HG03108 (cell line): ENCODE data around the gene PFKFB2.

Experiments used
- ATAC-seq: cut with Tn5 transposase; IDR thresholded peaks from one replicate; pipeline ENCODE4 v1.9.1; 2021; ENCODE audit warnings: moderate library complexity; ENCODE audit not compliant: unreplicated experiment

The PFKFB2 gene

GRCh38 chr1:207052911-207053769 is at the start of gene PFKFB2:
Gene PFKFB2 (plus strand): TSS chr1:207053275. CDS start chr1:207054718, 1,443 bp downstream.
- peak; percentile 70 for ATAC-seq

GRCh38 chr1:207004931-207005830 is 47.9 kb upstream of the PFKFB2 start:
- no peak for ATAC-seq

DNA sequence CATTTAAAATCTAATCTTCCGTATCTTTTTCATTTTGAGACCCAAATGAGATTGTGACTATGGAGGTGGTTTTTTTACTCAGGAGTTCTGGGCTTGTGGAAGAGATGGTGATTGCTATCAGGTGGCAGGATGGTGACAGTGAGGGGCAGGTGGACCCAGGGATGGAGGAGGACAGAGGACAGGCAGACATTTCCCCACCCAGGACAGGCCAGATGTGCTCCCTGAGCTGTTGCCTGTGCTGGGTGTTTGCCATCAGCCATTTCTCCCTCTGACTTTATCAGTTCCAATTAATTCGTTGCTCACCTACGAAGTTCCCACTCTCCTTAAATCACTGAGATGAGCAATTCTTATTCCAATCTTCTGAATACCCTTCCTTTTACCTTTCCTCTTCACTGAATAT is 47.0 kb upstream of the PFKFB2 start:
- no peak for ATAC-seq

GRCh38 chr1:207006914-207007313 is 46.2 kb upstream of the PFKFB2 start:
- ATAC-seq: no peak

DNA sequence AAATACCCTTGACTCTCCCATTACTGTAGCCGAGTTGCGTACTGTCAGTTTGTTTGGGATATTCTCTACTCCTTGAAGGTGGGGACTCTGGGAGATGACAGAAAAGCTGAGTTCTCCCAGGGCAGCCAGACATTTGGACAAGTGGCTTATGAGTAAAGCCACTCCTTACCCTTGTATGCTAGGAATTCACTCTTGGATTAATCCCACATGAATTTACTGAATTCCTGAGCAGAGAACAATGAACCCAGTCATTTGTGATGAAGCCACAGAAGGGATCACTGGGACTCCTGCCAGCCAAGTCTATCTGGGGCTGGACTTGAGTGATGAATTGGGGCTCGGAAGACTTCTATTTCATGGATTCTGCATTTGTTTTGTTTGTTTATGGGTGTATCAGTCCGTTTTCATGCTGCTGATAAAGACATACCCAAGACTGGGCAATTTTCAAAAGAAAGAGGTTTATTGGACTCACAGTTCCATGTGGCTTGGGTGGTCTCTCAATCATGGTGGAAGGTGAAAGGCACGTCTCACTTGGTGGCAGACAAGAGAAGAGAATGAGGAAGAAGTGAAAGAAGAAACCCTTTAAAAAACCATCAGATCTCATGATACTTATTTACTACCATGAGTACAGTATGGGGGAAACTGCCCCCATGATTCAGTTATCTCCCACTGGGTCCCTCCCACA is 45.6 kb upstream of the PFKFB2 start:
- no peak for ATAC-seq

DNA sequence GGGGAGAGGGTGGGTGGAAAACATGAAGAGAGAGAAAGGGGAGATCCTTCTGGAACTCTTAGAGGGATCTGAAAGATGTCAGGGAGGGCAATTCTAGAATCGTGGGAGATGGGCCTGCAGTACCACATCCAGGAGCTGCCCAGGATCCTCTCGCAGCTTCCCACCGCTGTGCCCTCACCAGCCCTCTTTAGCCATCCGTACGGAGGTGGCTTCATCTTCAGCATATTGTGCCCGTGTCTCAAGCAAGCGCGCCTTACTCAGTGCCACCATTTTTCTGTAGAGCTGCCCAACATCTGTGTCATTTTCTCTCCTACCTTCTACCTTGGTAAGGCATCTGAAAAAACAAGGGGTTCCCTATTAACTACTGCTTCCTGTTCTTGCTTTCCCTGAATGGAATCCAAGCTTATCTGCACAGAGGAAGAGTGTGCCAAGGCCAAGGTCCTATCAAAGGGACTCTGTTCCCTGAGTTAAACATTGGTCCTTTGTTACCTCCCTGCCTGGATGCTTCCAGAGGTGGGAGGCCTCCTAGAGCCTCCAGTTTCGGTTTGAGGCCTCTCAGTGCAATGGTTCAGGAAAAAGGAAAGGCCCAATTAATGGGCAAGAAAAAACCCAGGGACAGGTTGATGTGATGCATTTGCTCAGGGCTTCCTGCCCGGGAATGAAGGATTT is 43.8 kb upstream of the PFKFB2 start:
- no peak for ATAC-seq

- ATAC-seq: no peak
These were observed 43.1 kb upstream of the PFKFB2 start for GRCh38 chr1:207009945-207010344.

GRCh38 chr1:207010726-207011125 is 42.3 kb upstream of the PFKFB2 start:
- ATAC-seq: no peak

- ATAC-seq: no peak
These were observed 39.6 kb upstream of the PFKFB2 start for GRCh38 chr1:207013321-207014085.

DNA sequence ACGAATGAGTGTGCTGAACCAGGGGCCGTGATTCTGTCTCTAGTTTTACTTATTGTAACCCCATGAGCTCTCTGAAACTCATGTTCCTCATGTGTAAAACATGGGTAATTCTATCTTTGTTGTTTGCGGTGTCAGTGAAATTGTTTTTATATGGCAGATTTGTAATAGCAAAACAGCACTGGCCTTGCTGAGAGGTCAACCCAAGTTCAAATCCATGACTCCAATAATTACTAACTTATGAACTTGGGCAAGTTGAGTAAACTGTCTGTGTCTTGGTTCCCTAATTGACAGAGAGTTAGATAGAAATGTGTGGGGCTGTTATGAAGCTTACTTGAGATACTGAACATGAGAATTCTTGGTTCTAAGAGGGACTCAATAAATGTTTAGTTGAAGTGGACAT is 38.3 kb upstream of the PFKFB2 start:
- no peak for ATAC-seq

GRCh38 chr1:207015791-207016190 is 37.3 kb upstream of the PFKFB2 start:
- ATAC-seq: no peak

- ATAC-seq: no peak
These were observed 35.2 kb upstream of the PFKFB2 start for GRCh38 chr1:207017615-207018559.

DNA sequence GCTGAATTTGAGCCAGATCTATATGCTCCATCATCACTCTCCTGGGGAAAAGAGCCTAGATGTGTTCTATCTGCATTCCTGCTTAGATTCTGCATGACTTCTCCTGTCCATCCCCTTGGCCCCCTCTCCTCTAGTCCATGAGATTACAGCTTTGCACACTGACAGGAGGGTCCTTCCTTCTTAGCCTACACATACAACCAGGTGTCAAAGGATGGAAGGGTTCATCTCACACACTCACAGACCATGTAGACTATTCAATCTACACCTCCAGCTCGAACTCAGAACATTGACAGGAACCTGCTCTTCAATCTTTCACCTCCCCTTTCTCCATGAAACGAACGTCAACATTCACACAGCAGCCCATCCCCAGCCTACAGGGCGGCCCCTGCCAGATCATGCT is 34.4 kb upstream of the PFKFB2 start:
- ATAC-seq: no peak

- ATAC-seq: no peak
These were observed 33.9 kb upstream of the PFKFB2 start for GRCh38 chr1:207019161-207019560.

DNA sequence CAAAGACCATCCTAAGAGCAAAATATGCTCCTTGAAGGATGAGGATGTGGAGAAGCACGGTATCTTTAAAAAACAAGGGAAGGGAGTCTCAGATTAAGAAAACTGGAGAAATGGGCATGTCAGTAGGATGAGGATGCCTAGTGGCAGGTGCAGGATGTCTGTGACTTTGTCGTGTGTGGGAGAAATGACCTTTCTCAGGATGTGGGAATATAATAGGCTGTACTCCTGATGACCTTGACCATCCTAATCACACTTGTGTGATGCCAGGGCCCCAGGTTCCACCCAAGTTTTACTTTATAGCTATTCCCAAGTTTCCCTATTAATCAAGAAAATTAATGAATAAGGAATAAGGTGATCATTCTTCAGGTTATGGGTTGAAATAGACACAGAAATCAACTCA is 33.4 kb upstream of the PFKFB2 start:
- no peak for ATAC-seq

DNA sequence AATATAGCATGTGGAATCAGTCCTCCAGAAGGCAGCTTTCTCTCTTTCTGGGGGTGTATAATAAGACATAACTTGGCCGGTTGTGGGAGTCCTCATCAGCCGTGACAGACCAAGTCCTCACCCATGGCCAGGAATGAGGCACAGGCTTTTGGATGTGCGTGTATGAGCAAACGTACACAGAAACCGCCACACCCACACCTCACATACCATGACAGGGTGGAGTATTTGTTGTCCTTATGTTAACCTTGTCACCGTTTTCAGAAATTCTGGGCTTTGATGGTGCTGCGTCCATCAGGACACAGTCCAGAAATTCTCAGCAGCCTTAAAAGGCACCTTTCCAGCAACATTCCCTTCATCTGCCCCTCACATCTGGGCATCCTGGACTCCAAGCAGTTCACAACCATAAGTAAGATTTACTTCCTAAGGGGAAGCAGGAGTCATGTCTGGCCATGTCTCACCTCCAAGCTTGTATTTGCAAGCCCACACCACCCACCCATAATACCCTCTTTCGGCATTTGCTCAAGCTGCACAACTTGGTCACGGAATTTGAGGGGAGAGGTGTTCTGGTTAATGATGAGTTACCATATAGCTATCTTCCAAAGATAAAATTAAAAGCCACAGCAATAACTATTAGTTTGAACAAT is 32.9 kb upstream of the PFKFB2 start:
- no peak for ATAC-seq

- no peak for ATAC-seq
These were observed 32.4 kb upstream of the PFKFB2 start for GRCh38 chr1:207020709-207021107.

DNA sequence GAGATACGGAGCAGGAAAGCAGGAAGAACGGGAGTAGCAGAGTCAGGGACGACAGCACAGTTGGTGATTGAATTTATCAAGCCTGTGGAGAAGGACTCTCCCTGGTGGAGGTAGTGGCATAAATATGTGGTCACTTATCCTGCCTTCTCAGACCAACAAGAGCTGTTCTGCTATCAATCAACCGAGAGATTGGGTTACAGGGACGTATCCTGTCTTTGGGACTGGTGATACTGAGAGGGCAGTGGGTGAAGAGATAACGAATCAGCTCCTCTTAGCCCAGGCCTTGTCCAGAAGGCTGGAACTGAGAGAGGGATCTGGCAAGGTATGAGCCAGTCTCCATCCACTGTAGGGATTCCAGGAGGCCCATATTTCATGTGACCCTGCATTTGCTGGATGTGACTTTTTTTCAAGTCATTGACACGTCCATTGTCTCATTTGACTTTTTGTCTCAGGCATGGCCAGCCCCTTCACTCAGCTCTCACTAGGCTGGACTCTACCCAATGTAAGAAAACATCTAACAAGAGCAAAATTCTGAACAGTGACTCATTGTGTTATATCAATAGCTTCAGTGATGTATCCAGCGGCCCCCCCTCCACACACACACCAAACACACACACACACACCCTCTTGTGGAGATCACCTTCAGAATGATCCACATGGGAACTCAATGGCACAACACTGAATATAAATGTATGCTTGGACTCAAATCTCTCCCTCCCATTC is 31.8 kb upstream of the PFKFB2 start:
- ATAC-seq: no peak
